Measurements from ENCODE around the gene TBPL1. TPM values are rescaled to one million over a fixed set of nuclear protein-coding genes. Genes with fewer than 3 reads are reported as not detected.

The TBPL1 gene
- total and polyA plus RNA-seq, 10 of the 15 experiments (the other 5 are each of a cell fraction or from before 2014, with no cell fraction given), result 34.6 to 71.2 (median 43.0) TPM

GRCh38 chr6:134022650-134023049, 69.6 kb downstream of the TBPL1 start:
- CTCF ChIA-PET, result interaction anchor here (1.2 to 1.6 kb wide), 3 partner anchors 42 to 75 kb away, joined by 3 to 5 read pairs (median 3); no protein-coding TSS in a partner anchor

More at GRCh38 chr6:134022650-134023049, 69.6 kb downstream of the TBPL1 start:
- intact Hi-C loops (cut with micrococcal nuclease; ENCODE audit: unreplicated experiment) (no loop called here), in situ Hi-C loops (cut with MboI) (no loop called here)
- no peaks in the 10 kb centered on the region for H4K20me1 ChIP-seq (ENCODE audit: control insufficient read depth, insufficient read depth)
- no peak overlapping the region for H3K4me2 ChIP-seq (ENCODE audit: control insufficient read depth, insufficient read depth)
- 44% methylated on average over 3 of the region's 3 CpGs for WGBS (ENCODE audit: insufficient coverage, insufficient replicate concordance, low lambda C conversion rate, missing lambda C conversion rate)
- H3K4me3 ChIP-seq, result no peak overlapping the region
- BruUV-seq (replicated peaks), result no TSS peak
- H3K4me1 ChIP-seq (ENCODE audit: control insufficient read depth, insufficient read depth, low read length), result no peaks in the 10 kb centered on the region
- peaks cover 0 to 3% of the 10 kb centered on the region in 2 experiments; a peak in 1 of 4 replicates for H3K27me3 ChIP-seq (replicated peaks in 1 of 2; ENCODE audit: control insufficient read depth in 2 of 2, insufficient read depth in 2 of 2, low read length in 1 of 2)
- H3K9ac ChIP-seq (ENCODE audit: control insufficient read depth, insufficient read depth, low read length), result no peak overlapping the region
- RAD21 ChIA-PET (ENCODE audit: unreplicated experiment), result no interaction called here
- H3K79me2 ChIP-seq (ENCODE audit: control insufficient read depth, insufficient read depth, low read length), result no peaks in the 10 kb centered on the region
- no peaks in the 10 kb centered on the region for H3K36me3 ChIP-seq (ENCODE audit: control insufficient read depth in 2 of 2, insufficient read depth in 2 of 2, low read length in 1 of 2)
- POLR2A ChIA-PET, result no interaction called here
- no peak for TF ChIP-seq IKZF1 (conservative IDR thresholded peaks at IDR 0.05)
- no peak for TF ChIP-seq NBN (IDR thresholded peaks at IDR 0.05)
- no peak for TF ChIP-seq BACH1 (IDR thresholded peaks at IDR 0.05; ENCODE audit: borderline replicate concordance)
- no peak for TF ChIP-seq RFX5 (IDR thresholded peaks at IDR 0.05; ENCODE audit: low read depth, low read length)
- no peak for TF ChIP-seq ZBED1 (IDR thresholded peaks at IDR 0.05; ENCODE audit: borderline replicate concordance)
- TF ChIP-seq EZH2 (IDR thresholded peaks at IDR 0.05; ENCODE audit: borderline replicate concordance, control insufficient read depth, low read depth, low read length), result no peak
- no peak for TF ChIP-seq HDGF (IDR thresholded peaks at IDR 0.05)
- no peak for TF ChIP-seq ZNF592 (IDR thresholded peaks at IDR 0.05)
- no peak for TF ChIP-seq RBBP5 (conservative IDR thresholded peaks at IDR 0.05)
- TF ChIP-seq SIN3A (IDR thresholded peaks at IDR 0.05; ENCODE audit: low read depth, low read length), result no peak
- no peak for TF ChIP-seq SIX5 (IDR thresholded peaks at IDR 0.05; ENCODE audit: low read depth, low read length, severe bottlenecking)
- H3K27ac ChIP-seq (ENCODE audit: control insufficient read depth, insufficient read depth), result no peak overlapping the region
- H3K9me3 ChIP-seq (replicated peaks; ENCODE audit: control insufficient read depth, insufficient read depth, low read length), result no peaks in the 10 kb centered on the region
- FAIRE-seq, result no peak
- DNase-seq (ENCODE audit: low read depth, low spot score), result no peak
- no peak overlapping the region for H2AFZ ChIP-seq (ENCODE audit: control insufficient read depth, low read depth, low read length)
- SMC1A ChIA-PET (ENCODE audit: uncharacterized antibody, unreplicated experiment), result no interaction called here
- no peak for ATAC-seq
